ENCODE data around the gene KRTAP1-4. TPM values are rescaled to one million over a fixed set of nuclear protein-coding genes. Genes with fewer than 3 reads are reported as not detected.

Gene KRTAP1-4
- total RNA-seq, 1 donor, result not detected

DNA sequence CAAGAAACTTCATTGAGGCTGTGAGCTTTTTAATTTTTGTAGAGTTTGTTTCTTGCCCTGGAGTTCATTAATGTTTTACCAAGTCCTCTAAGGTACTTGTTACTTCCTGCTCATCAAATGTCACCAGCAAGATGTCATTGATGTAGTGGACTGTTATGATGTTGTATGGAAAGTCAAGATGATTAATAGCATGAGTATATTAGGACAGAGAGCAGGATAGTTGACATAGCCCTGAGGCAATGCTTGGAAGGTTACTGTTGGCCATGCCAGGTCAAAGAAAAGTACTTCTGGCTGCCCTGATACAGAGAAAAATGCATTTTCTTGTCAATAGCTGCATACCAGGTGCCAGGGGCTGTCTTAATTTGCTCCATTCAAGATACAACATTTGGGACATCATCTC, 9.7 kb downstream of the KRTAP1-4 start:
- Histone ChIP-seq H3K9me3 (ENCODE audit: low read depth, low read length) (no peaks in the 10 kb centered on the region), H3K27me3 (ENCODE audit: insufficient read depth, low read length) (no peaks in the 10 kb centered on the region), H3K4me1 (ENCODE audit: insufficient read depth, low read length) (no peaks in the 10 kb centered on the region), H3K4me3 (ENCODE audit: low read length) (no peak overlapping the region)

- Histone ChIP-seq H3K4me3 (ENCODE audit: low read length) (no peak overlapping the region), H3K4me1 (ENCODE audit: insufficient read depth, low read length) (no peaks in the 10 kb centered on the region), H3K27me3 (ENCODE audit: insufficient read depth, low read length) (no peaks in the 10 kb centered on the region), H3K9me3 (ENCODE audit: low read depth, low read length) (no peaks in the 10 kb centered on the region)
Measured at GRCh38 chr17:41019415-41019814, 10.6 kb downstream of the KRTAP1-4 start.

DNA sequence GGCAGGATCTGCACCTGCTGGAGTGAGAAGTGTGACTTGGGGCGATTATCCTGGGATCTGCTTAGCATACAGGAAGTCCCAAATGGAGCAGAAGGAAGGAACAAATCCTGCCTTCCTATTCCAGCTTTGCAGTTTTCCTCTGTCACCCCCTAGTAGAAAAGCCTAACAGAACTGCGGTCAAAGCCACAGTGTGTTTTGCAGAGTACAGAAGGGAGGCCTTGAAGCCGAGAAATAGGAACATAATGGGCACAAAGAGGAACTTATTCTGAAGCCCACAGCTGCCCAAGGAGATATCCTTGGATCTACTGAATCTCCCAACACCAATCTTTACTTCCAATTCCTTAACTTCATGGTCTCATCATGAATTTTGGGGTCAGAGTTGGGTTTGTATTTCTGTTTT, 11.5 kb downstream of the KRTAP1-4 start:
- H3K4me1 ChIP-seq (ENCODE audit: insufficient read depth, low read length), result no peaks in the 10 kb centered on the region
- no peak overlapping the region for H3K4me3 ChIP-seq (ENCODE audit: low read length)
- no peaks in the 10 kb centered on the region for H3K27me3 ChIP-seq (ENCODE audit: insufficient read depth, low read length)
- no peaks in the 10 kb centered on the region for H3K9me3 ChIP-seq (ENCODE audit: low read depth, low read length)

GRCh38 chr17:41016578-41017215, 13.3 kb downstream of the KRTAP1-4 start:
- Histone ChIP-seq H3K4me1 (ENCODE audit: insufficient read depth, low read length) (no peaks in the 10 kb centered on the region), H3K27me3 (ENCODE audit: insufficient read depth, low read length) (no peaks in the 10 kb centered on the region), H3K4me3 (ENCODE audit: low read length) (no peak overlapping the region), H3K9me3 (ENCODE audit: low read depth, low read length) (no peaks in the 10 kb centered on the region)

DNA sequence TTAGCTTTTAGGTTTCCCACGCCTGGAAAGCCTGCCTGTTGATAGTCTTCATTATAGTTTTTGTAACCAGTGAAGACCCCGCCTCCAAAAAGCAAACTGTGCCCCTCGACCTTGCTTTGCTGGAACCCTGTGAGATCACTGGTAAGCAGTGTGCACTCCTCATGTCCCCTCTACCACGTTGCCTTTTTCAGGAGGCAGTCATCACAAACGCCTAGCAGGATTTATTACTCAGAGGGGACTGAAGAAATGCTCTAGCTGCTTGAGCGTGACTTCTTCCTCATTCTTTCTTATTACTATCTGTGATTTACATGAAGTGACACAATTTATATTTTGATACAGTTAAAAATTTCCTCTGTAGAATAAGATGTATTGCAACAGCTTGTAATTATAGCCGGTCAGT, 14.5 kb downstream of the KRTAP1-4 start:
- Histone ChIP-seq H3K9me3 (ENCODE audit: low read depth, low read length) (no peaks in the 10 kb centered on the region), H3K27me3 (ENCODE audit: insufficient read depth, low read length) (no peaks in the 10 kb centered on the region), H3K4me3 (ENCODE audit: low read length) (no peak overlapping the region), H3K4me1 (ENCODE audit: insufficient read depth, low read length) (no peaks in the 10 kb centered on the region)

DNA sequence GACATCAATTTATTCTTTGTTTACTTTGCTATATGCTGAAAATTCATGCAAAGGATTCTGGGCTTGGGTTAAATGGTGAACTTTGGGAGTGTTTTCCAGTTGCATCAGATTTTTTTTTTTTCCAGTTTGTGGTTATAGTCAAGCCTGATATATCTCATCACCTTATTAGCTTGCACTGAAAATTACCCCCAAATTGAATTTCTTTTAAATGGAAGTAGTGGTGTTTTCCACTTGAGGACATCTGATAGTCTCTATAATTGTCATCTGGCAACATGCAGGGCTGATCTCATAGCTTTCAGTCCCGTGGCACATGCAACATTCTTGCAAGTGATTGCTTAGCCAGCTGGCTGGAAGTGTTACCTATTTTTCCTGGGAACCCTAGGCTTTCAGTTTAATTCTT, 16.4 kb downstream of the KRTAP1-4 start:
- H3K27me3 ChIP-seq (ENCODE audit: insufficient read depth, low read length), result no peaks in the 10 kb centered on the region
- H3K4me3 ChIP-seq (ENCODE audit: low read length), result no peak overlapping the region

DNA sequence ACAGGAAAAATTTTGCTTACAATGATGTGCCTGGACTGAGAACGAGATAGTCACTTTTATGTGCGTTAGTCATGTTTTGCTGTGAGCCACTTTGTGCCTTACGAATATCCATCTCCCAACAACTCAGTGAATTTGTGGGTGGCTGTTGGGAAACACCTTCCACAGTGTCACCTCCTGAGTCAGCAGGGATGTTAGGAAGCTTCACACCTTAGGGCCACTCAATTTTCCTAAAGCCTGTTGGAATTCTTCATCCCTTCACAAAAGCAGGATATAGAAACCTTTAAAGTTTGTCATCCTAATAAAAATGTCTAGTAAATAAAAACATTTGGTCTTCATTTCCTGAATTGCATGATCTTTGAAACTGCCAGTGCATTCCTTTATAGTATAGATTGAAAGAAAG, 16.8 kb downstream of the KRTAP1-4 start:
- Histone ChIP-seq H3K9me3 (ENCODE audit: low read depth, low read length) (no peaks in the 10 kb centered on the region), H3K27me3 (ENCODE audit: insufficient read depth, low read length) (no peaks in the 10 kb centered on the region), H3K4me3 (ENCODE audit: low read length) (no peak overlapping the region), H3K4me1 (ENCODE audit: insufficient read depth, low read length) (no peaks in the 10 kb centered on the region)

More for the DNA sequence above, 16.4 kb downstream of the KRTAP1-4 start:
- Histone ChIP-seq H3K9me3 (ENCODE audit: low read depth, low read length) (no peaks in the 10 kb centered on the region), H3K4me1 (ENCODE audit: insufficient read depth, low read length) (no peaks in the 10 kb centered on the region)

DNA sequence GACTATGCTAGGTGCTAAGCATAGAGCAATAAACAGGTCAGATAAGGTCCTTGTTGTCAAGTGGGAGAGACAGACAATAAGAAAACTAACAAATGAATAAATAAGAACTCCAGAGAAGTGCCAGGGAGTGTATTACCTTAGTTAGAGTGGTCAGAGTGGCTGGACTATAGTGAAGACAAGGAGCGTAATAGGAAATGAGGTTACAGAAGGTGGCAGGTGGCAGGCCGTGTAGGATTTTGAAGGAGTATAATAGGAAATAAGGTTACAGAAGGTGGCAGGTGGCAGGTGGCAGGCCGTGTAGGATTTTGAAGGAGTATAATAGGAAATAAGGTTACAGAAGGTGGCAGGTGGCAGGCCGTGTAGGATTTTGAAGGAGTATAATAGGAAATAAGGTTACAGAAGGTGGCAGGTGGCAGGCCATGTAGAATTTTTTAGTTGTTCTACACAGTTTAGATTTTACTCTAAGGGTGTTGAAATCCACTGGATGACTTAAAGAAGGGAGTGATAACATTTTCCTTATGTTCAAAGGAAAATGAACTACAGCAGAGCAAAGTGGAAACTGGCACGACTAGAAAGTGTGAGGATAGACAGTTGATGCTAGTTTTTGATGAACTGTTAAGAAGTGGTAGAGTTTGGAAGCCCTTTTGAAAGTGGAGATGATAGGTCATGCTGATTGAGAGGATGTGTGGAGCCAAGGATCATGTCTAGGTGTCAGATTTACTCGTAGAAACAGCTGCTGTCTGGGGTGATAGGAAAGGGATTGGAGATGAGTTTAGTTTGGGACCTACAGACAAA, 17.5 kb downstream of the KRTAP1-4 start:
- H3K9me3 ChIP-seq (ENCODE audit: low read depth, low read length), result no peaks in the 10 kb centered on the region
- no peak overlapping the region for H3K4me3 ChIP-seq (ENCODE audit: low read length)
- H3K27me3 ChIP-seq (ENCODE audit: insufficient read depth, low read length), result no peaks in the 10 kb centered on the region
- no peaks in the 10 kb centered on the region for H3K4me1 ChIP-seq (ENCODE audit: insufficient read depth, low read length)

GRCh38 chr17:41010441-41010840, 19.6 kb downstream of the KRTAP1-4 start:
- H3K27me3 ChIP-seq (ENCODE audit: insufficient read depth, low read length), result peaks cover 2% of the 10 kb centered on the region
- no peaks in the 10 kb centered on the region for H3K9me3 ChIP-seq (ENCODE audit: low read depth, low read length)
- no peak overlapping the region for H3K4me3 ChIP-seq (ENCODE audit: low read length)
- H3K4me1 ChIP-seq (ENCODE audit: insufficient read depth, low read length), result no peaks in the 10 kb centered on the region

- Histone ChIP-seq H3K27me3 (ENCODE audit: insufficient read depth, low read length) (peaks cover 2% of the 10 kb centered on the region), H3K4me1 (ENCODE audit: insufficient read depth, low read length) (no peaks in the 10 kb centered on the region), H3K9me3 (ENCODE audit: low read depth, low read length) (no peaks in the 10 kb centered on the region), H3K4me3 (ENCODE audit: low read length) (no peak overlapping the region)
Measured at GRCh38 chr17:41009936-41010335, 20.1 kb downstream of the KRTAP1-4 start.

DNA sequence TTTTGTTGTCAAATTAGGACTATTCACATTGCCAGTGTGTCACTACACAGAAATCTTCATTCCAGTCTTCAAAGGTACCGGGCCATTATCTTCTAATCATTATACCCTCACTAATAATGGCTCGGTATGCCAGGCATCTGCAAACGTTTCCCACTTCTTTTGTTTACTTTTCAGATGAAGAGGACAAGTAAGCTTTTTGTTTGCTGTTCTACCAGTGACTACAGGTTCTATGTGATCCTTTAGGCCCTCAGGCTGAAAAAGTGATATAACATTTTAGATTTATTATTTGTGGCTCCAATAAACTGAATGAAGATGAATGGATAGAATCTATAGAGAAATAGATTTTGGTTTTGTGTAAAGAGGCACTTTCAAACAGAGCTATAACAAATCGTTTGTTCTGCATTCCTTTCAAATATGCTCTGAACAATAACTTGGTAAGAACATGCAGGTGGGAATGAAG, 20.7 kb downstream of the KRTAP1-4 start:
- Histone ChIP-seq H3K9me3 (ENCODE audit: low read depth, low read length) (no peaks in the 10 kb centered on the region), H3K4me3 (ENCODE audit: low read length) (no peak overlapping the region), H3K4me1 (ENCODE audit: insufficient read depth, low read length) (no peaks in the 10 kb centered on the region), H3K27me3 (ENCODE audit: insufficient read depth, low read length) (peaks cover 2% of the 10 kb centered on the region)

DNA sequence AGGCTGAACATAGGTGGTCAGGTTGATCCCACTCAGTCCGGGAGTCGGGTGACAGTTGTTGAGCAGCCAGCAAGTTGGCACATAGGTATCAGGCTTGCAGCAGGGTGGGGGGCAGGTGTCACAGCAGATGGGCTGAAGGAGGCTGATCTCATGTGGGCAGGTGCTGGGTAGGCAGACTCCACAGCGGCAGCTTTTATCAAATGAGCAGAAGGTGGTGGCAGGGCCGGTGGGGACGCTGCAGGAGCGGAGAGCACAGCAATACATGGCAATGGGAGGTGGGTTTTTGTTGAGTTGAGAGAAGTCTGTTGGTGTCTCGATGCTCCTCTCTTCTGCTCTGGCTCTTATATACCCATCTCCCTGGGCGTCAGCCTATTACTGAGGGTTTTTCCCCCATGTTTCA, 21.2 kb downstream of the KRTAP1-4 start, which contains the start of gene KRTAP3-1:
KRTAP3-1 (minus strand) TSS at position 318 of the 400 bp plus-strand sequence; CDS start at position 264, 54 bp downstream.
- Histone ChIP-seq H3K9me3 (ENCODE audit: low read depth, low read length) (no peaks in the 10 kb centered on the region), H3K27me3 (ENCODE audit: insufficient read depth, low read length) (peaks cover 2% of the 10 kb centered on the region), H3K4me1 (ENCODE audit: insufficient read depth, low read length) (no peaks in the 10 kb centered on the region), H3K4me3 (ENCODE audit: low read length) (no peak within 1 kb of the TSS)

DNA sequence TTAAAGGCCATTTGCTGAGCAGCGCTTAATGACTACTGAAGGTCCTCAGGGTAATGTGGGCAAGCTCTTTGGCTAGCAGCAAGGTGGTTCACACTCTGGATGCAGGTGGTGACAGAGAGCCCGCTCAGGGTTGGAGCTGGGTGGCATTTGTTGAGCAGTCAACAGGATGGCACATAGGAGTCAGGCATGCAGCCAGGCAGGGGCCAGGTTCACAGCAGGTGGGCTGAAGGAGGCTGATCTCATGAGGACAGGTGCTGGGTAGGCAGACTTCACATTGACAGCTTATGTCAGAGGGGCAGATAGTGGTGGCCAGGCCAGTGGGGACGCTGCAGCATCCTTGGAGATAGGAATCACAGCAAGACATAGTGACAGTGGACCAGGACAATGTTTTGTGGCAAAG, 25.6 kb downstream of the KRTAP1-4 start:
- Histone ChIP-seq H3K4me1 (ENCODE audit: insufficient read depth, low read length) (no peaks in the 10 kb centered on the region), H3K9me3 (ENCODE audit: low read depth, low read length) (no peaks in the 10 kb centered on the region), H3K27me3 (ENCODE audit: insufficient read depth, low read length) (peaks cover 12% of the 10 kb centered on the region), H3K4me3 (ENCODE audit: low read length) (no peak overlapping the region)

GRCh38 chr17:41003926-41004325, 26.1 kb downstream of the KRTAP1-4 start:
- H3K4me1 ChIP-seq (ENCODE audit: insufficient read depth, low read length), result no peaks in the 10 kb centered on the region

DNA sequence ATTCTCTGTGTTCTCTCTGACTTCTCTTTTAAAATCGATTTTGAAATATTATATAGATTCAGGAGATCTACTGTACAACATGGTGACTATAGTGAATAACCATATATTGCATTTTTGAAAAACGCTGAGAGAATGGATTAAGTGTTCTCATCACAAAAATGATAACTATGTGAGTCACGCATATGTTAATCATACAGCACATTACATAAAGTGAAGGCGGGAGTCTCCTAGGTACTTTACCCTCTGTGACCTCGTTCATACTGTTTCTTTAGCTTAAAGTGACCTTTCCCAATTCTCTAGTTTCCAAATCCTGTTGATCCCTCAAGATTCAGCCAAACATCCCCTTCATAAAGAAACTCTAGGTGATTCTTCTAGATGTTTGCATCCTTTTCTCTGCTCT, 27.2 kb downstream of the KRTAP1-4 start:
- Histone ChIP-seq H3K4me3 (ENCODE audit: low read length) (no peak overlapping the region), H3K4me1 (ENCODE audit: insufficient read depth, low read length) (no peaks in the 10 kb centered on the region), H3K9me3 (ENCODE audit: low read depth, low read length) (no peaks in the 10 kb centered on the region), H3K27me3 (ENCODE audit: insufficient read depth, low read length) (peaks cover 22% of the 10 kb centered on the region)

More at GRCh38 chr17:41003926-41004325, 26.1 kb downstream of the KRTAP1-4 start:
- Histone ChIP-seq H3K4me3 (ENCODE audit: low read length) (no peak overlapping the region), H3K27me3 (ENCODE audit: insufficient read depth, low read length) (peaks cover 17% of the 10 kb centered on the region), H3K9me3 (ENCODE audit: low read depth, low read length) (no peaks in the 10 kb centered on the region)

Measured in mononuclear cell (primary cell).